ENCODE results near the gene ATP2B2. TPM values are rescaled to one million over a fixed set of nuclear protein-coding genes. Genes with fewer than 3 reads are reported as not detected.
A peak's percentile ranks its signal among the peaks of the same experiment; 100 is the strongest.

ATP2B2 gene
- total RNA-seq, 2 experiments from 2014 or later = 0.06 TPM; not detected in 1

GRCh38 chr3:10411598-10412332 lies 93.6 kb downstream of the ATP2B2 start:
- H2AFZ ChIP-seq (ENCODE audit: low read length) = no peak overlapping the region
- TF ChIP-seq CTCF (conservative IDR thresholded peaks at IDR 0.05; ENCODE audit: low read length) = no peak
- TF ChIP-seq EZH2phosphoT487 (IDR thresholded peaks at IDR 0.05; ENCODE audit: borderline replicate concordance, low read depth, low read length) = no peak
- ChIA-PET POLR2A (no interaction called here), CTCF (ENCODE audit: unreplicated experiment) (no interaction called here)
- no peaks in the 10 kb centered on the region for H4K20me1 ChIP-seq (ENCODE audit: insufficient read depth, low read length)
- H3K9me2 ChIP-seq (ENCODE audit: insufficient read depth, low read length) = no peaks in the 10 kb centered on the region
- no peak overlapping the region for H3K4me3 ChIP-seq (ENCODE audit: low read depth, low read length, poor library complexity, severe bottlenecking)
- DNase-seq (ENCODE audit: low spot score) = no peak
- H3K36me3 ChIP-seq (ENCODE audit: insufficient read depth, low read length) = no peaks in the 10 kb centered on the region
- H3K79me2 ChIP-seq (ENCODE audit: insufficient read depth, low read depth, low read length) = no peaks in the 10 kb centered on the region
- no TSS peak for BruUV-seq (replicated peaks)
- H3K9me3 ChIP-seq (ENCODE audit: low read length) = no peaks in the 10 kb centered on the region
- no peak overlapping the region for H3K4me2 ChIP-seq (ENCODE audit: low read length)
- intact Hi-C loops (cut with micrococcal nuclease; ENCODE audit: unreplicated experiment) = no loop called here
- H3K27ac ChIP-seq (ENCODE audit: low read depth, low read length, poor library complexity, severe bottlenecking) = no peak overlapping the region
- H3K4me1 ChIP-seq (ENCODE audit: insufficient read depth, low read length, poor library complexity, severe bottlenecking) = peaks cover 6% of the 10 kb centered on the region

DNA sequence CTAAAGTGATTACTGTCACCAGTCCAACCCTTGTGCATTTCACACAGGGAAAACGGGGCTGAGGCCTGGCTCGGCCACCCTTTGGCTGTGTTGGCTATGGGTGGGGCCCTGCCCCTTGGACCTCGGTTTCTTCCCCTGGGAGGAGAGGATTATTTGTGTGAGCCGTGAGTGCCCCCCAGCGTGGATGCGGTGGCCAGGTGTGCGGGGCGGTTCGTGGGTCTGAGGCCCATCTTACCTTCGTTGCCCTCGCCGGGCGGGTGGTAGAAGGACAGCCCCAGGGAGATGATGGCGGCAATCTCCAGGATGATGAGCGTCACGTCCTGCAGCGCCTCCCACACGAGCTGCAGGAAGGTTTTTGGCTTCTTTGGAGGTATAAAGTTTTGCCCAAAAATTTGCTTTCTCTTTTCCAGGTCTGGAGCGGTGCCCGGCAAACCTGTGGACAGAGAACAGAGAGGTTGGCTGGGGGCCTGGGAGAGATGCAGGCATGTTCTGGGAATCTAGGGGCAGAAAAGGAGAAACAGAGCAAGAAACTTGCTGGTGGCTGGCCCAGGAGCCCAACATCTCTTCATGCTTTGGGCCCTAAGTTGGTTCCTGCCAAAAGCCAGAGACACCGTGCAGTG lies 94.9 kb downstream of the ATP2B2 start:
- ChIA-PET POLR2A (no interaction called here), CTCF (ENCODE audit: unreplicated experiment) (no interaction called here)
- peaks cover 6% of the 10 kb centered on the region for H3K4me1 ChIP-seq (ENCODE audit: insufficient read depth, low read length, poor library complexity, severe bottlenecking)
- no peak overlapping the region for H3K27ac ChIP-seq (ENCODE audit: low read depth, low read length, poor library complexity, severe bottlenecking)
- no TSS peak for BruUV-seq (replicated peaks)
- intact Hi-C loops (cut with micrococcal nuclease; ENCODE audit: unreplicated experiment) = no loop called here
- no peak for DNase-seq (ENCODE audit: low spot score)
- no peaks in the 10 kb centered on the region for H3K79me2 ChIP-seq (ENCODE audit: insufficient read depth, low read depth, low read length)
- H3K9me3 ChIP-seq (ENCODE audit: low read length) = no peaks in the 10 kb centered on the region
- no peaks in the 10 kb centered on the region for H3K9me2 ChIP-seq (ENCODE audit: insufficient read depth, low read length)
- no peak overlapping the region for H3K4me3 ChIP-seq (ENCODE audit: low read depth, low read length, poor library complexity, severe bottlenecking)
- TF ChIP-seq EZH2phosphoT487 (IDR thresholded peaks at IDR 0.05; ENCODE audit: borderline replicate concordance, low read depth, low read length) = no peak
- TF ChIP-seq CTCF (conservative IDR thresholded peaks at IDR 0.05; ENCODE audit: low read length) = peak; percentile 56
- no peak overlapping the region for H3K4me2 ChIP-seq (ENCODE audit: low read length)
- no peaks in the 10 kb centered on the region for H3K36me3 ChIP-seq (ENCODE audit: insufficient read depth, low read length)
- H4K20me1 ChIP-seq (ENCODE audit: insufficient read depth, low read length) = no peaks in the 10 kb centered on the region
- no peak overlapping the region for H2AFZ ChIP-seq (ENCODE audit: low read length)

DNA sequence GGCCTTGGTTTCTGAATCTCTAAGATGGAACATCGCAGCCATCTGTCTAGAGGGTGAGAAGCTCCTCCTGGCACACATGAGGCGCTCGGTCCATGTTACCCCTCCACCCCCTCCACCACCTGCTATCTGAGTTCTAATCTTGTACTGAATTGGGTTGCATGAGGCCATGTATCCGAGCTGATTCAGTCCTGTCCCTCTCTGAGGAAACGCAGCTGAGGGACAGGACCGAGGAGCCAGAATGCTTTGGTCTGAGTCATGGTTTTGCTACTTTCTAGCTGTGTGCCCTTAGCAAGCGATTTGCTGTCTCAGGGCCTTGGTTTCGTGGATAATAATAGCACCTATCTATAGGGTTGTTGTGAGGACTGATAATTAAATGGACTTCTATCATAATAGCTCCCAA lies 96.7 kb downstream of the ATP2B2 start:
- TF ChIP-seq CTCF (conservative IDR thresholded peaks at IDR 0.05; ENCODE audit: low read length) (no peak), EZH2phosphoT487 (IDR thresholded peaks at IDR 0.05; ENCODE audit: borderline replicate concordance, low read depth, low read length) (no peak)
- intact Hi-C loops (cut with micrococcal nuclease; ENCODE audit: unreplicated experiment) = no loop called here
- Histone ChIP-seq H4K20me1 (ENCODE audit: insufficient read depth, low read length) (no peaks in the 10 kb centered on the region), H3K4me2 (ENCODE audit: low read length) (no peak overlapping the region), H3K27ac (ENCODE audit: low read depth, low read length, poor library complexity, severe bottlenecking) (no peak overlapping the region), H3K79me2 (ENCODE audit: insufficient read depth, low read depth, low read length) (no peaks in the 10 kb centered on the region), H3K9me3 (ENCODE audit: low read length) (no peaks in the 10 kb centered on the region), H3K4me3 (ENCODE audit: low read depth, low read length, poor library complexity, severe bottlenecking) (no peak overlapping the region), H3K36me3 (ENCODE audit: insufficient read depth, low read length) (no peaks in the 10 kb centered on the region), H2AFZ (ENCODE audit: low read length) (no peak overlapping the region), H3K9me2 (ENCODE audit: insufficient read depth, low read length) (no peaks in the 10 kb centered on the region), H3K4me1 (ENCODE audit: insufficient read depth, low read length, poor library complexity, severe bottlenecking) (peaks cover 6% of the 10 kb centered on the region)
- DNase-seq (ENCODE audit: low spot score) = no peak
- ChIA-PET CTCF (ENCODE audit: unreplicated experiment) (no interaction called here), POLR2A (interaction anchor here (0.7 to 1.3 kb wide), 4 partner anchors 9 to 163 kb away, joined by 3 to 5 read pairs (median 4); no protein-coding TSS in a partner anchor)
- BruUV-seq (replicated peaks) = no TSS peak
